H1 (cell line): Measurements from ENCODE around the gene CTNND2.

Experiments
- CTCF ChIP-seq, 3 experiments: IDR thresholded peaks; 1 replicate in 2 of 3; 2 replicates in 1 of 3; pipeline versions ENCODE4 v1.5.1 to v1.6.1; 2011; ENCODE audit warnings: low read length in 3 of 3, mild to moderate bottlenecking in 3 of 3, inconsistent platforms in 2 of 3, low read depth in 1 of 3, moderate library complexity in 1 of 3; ENCODE audit not compliant: insufficient read depth in 1 of 3; ENCODE audit errors: control extremely low read depth in 1 of 3
- JUND ChIP-seq: IDR thresholded peaks from 2 replicates; pipeline ENCODE4 v1.6.1; 2011; ENCODE audit warnings: mild to moderate bottlenecking, improper control_type of control experiment, low read length
- POLR2A ChIP-seq, 2 experiments: IDR thresholded peaks; 1 replicate in 1 of 2; 2 replicates in 1 of 2; pipeline ENCODE4 v1.6.1; 2011; ENCODE audit warnings: low read depth in 2 of 2, low read length in 2 of 2, mild to moderate bottlenecking in 2 of 2; ENCODE audit errors: control extremely low read depth in 1 of 2
- POLR2AphosphoS5 ChIP-seq: IDR thresholded peaks from 2 replicates; pipeline ENCODE4 v1.6.1; 2011; ENCODE audit warnings: low read depth, low read length
- SIN3A ChIP-seq, 2 experiments: IDR thresholded peaks in 1 of 2; conservative IDR thresholded peaks in 1 of 2; 2 replicates each; pipeline ENCODE4 v1.6.1; 2011 to 2012; ENCODE audit warnings: low read length in 2 of 2, improper control_type of control experiment in 1 of 2, low read depth in 1 of 2, mild to moderate bottlenecking in 1 of 2
- TEAD4 ChIP-seq: IDR thresholded peaks from 2 replicates; pipeline ENCODE4 v1.6.1; 2012; ENCODE audit warnings: low read depth, low read length, inconsistent platforms, mixed read lengths
- ZNF274 ChIP-seq: IDR thresholded peaks from 2 replicates; pipeline ENCODE4 v1.7.0; 2012; ENCODE audit warnings: low read length, borderline replicate concordance; ENCODE audit errors: extremely low read depth

GRCh38 chr5:11941566-11941965, 37.3 kb upstream of the CTNND2 start:
- no peak for TF ChIP-seq SIN3A (conservative IDR thresholded peaks at IDR 0.05 in 1 of 2, IDR thresholded peaks at IDR 0.05 in 1 of 2; ENCODE audit: low read depth in 1 of 2, low read length in 2 of 2)
- no peak for TF ChIP-seq TEAD4
- TF ChIP-seq POLR2AphosphoS5, result no peak
- TF ChIP-seq CTCF (IDR thresholded peaks at IDR 0.05; ENCODE audit: control extremely low read depth in 1 of 3, insufficient read depth in 1 of 3, low read depth in 1 of 3, low read length in 3 of 3), result no peak
- TF ChIP-seq JUND, result no peak
- no peak for TF ChIP-seq ZNF274
- no peak for TF ChIP-seq POLR2A (IDR thresholded peaks at IDR 0.05; ENCODE audit: control extremely low read depth in 1 of 2, low read depth in 2 of 2, low read length in 2 of 2)
